BE2C (cell line): ENCODE results near the gene PROC.

ENCODE experiments used
- DNase-seq: peaks from one replicate; pipeline ENCODE4 v3.0.0-alpha.2; 2020
- H3K27me3 ChIP-seq: fragments of 250-450 bp; sonication (Bioruptor Pico); 2 replicates; pipeline ENCODE4 v1.5.1; 2020; ENCODE audit warnings: mild to moderate bottlenecking
- H3K36me3 ChIP-seq: fragments of 250-450 bp; sonication (Bioruptor Pico); 2 replicates; pipeline ENCODE4 v1.5.1; 2020; ENCODE audit warnings: mild to moderate bottlenecking
- H3K4me1 ChIP-seq: fragments of 250-450 bp; sonication (Bioruptor Pico); 2 replicates; pipeline ENCODE4 v1.5.1; 2020
- H3K4me3 ChIP-seq: 2 replicates; pipeline ENCODE4 v1.5.1; 2011; ENCODE audit warnings: low read depth, low read length
- H3K9me3 ChIP-seq: fragments of 250-450 bp; sonication (Bioruptor Pico); 2 replicates; pipeline ENCODE4 v1.5.1; 2020
- CTCF ChIP-seq: IDR thresholded peaks from 2 replicates; pipeline ENCODE4 v1.5.1; 2012; ENCODE audit warnings: mild to moderate bottlenecking, low read depth, low read length

Gene PROC

GRCh38 chr2:127469051-127469450 lies 50.8 kb downstream of the PROC start:
- Histone ChIP-seq H3K36me3 (no peaks in the 10 kb centered on the region; the same call in 1 of the 2 replicates), H3K27me3 (no peaks in the 10 kb centered on the region), H3K9me3 (no peaks in the 10 kb centered on the region), H3K4me3 (no peak overlapping the region), H3K4me1 (no peaks in the 10 kb centered on the region)
- DNase-seq: no peak
- no peak for TF ChIP-seq CTCF

- TF ChIP-seq CTCF: no peak
- Histone ChIP-seq H3K36me3 (no peaks in the 10 kb centered on the region; the same call in 1 of the 2 replicates), H3K27me3 (no peaks in the 10 kb centered on the region), H3K9me3 (no peaks in the 10 kb centered on the region), H3K4me3 (no peak overlapping the region), H3K4me1 (no peaks in the 10 kb centered on the region)
- no peak for DNase-seq
Measured at GRCh38 chr2:127469974-127470373, 51.7 kb downstream of the PROC start.

- no peak for TF ChIP-seq CTCF
- Histone ChIP-seq H3K27me3 (no peaks in the 10 kb centered on the region), H3K36me3 (no peaks in the 10 kb centered on the region; the same call in 1 of the 2 replicates), H3K4me3 (no peak overlapping the region), H3K9me3 (no peaks in the 10 kb centered on the region), H3K4me1 (no peaks in the 10 kb centered on the region)
- no peak for DNase-seq
Measured at GRCh38 chr2:127471286-127471988, 53.2 kb downstream of the PROC start.

GRCh38 chr2:127472268-127472667 lies 54.0 kb downstream of the PROC start:
- no peak for TF ChIP-seq CTCF
- no peak for DNase-seq
- Histone ChIP-seq H3K4me3 (no peak overlapping the region), H3K27me3 (no peaks in the 10 kb centered on the region), H3K36me3 (no peaks in the 10 kb centered on the region; the same call in 1 of the 2 replicates), H3K4me1 (no peaks in the 10 kb centered on the region), H3K9me3 (no peaks in the 10 kb centered on the region)

- Histone ChIP-seq H3K9me3 (no peaks in the 10 kb centered on the region), H3K36me3 (no peaks in the 10 kb centered on the region), H3K27me3 (no peaks in the 10 kb centered on the region), H3K4me3 (no peak overlapping the region), H3K4me1 (no peaks in the 10 kb centered on the region)
- no peak for TF ChIP-seq CTCF
- DNase-seq: no peak
Measured at GRCh38 chr2:127475788-127476187, 57.6 kb downstream of the PROC start.
